K562 (cell line): ENCODE data around the gene COLEC12. TPM values are rescaled to one million over a fixed set of nuclear protein-coding genes. Genes with fewer than 3 reads are reported as not detected.

Source experiments
- ATAC-seq: fragments of 200-7000 bp; cut with Tn5 transposase; 3 replicates; pipeline ENCODE4 v1.9.1; 2020; ENCODE audit warnings: moderate library complexity
- BruUV-seq: library from RNA; stranded (reverse); fragments of 400-500 nt; replicated peaks from 2 replicates; lab custom pipeline; 2021; lab: Mats Ljungman, UMichigan
- CTCF ChIA-PET: fragments of 300-600 bp; formaldehyde crosslinking; extraction: SDS; loops from one replicate; lab custom pipeline; 2021; ENCODE audit warnings: low intra/inter-chr PET ratio; lab: Yijun Ruan, JAX
- POLR2A ChIA-PET: fragments of 300-600, 350-650 bp; sonication (Branson Sonifier 250); formaldehyde crosslinking; extraction: SDS; loops from one replicate; lab custom pipeline; 2021; ENCODE audit warnings: antibody characterized with exemption, inconsistent platforms; lab: Yijun Ruan, JAX
- DNase-seq, 4 experiments: peaks; one replicate each; pipeline versions ENCODE4 v3.0.0 to v3.0.0-alpha.2; 2011 to 2018; ENCODE audit warnings: low spot score in 3 of 4, mixed read lengths in 3 of 4; ENCODE audit errors: extremely low read depth in 1 of 4
- FAIRE-seq: peaks from 2 replicates; lab custom pipeline; 2011; peaks lifted over from hg19 to GRCh38; lab: Jason Lieb, UNC
- H2AFZ ChIP-seq: 2 replicates; pipeline ENCODE4 v1.6.0; 2011; ENCODE audit warnings: low read depth, low read length, control low read depth, inconsistent platforms
- H3K27ac ChIP-seq: fragments of 200-600 bp; 3 replicates; pipeline ENCODE4 v1.8.0; 2011; ENCODE audit warnings: low read depth, mild to moderate bottlenecking, control low read depth, inconsistent platforms, low read length, moderate library complexity, mixed read lengths; ENCODE audit errors: extremely low read depth
- H3K27me3 ChIP-seq, 2 experiments: fragments of 300-600 bp in 1 of 2; 2 replicates in 1 of 2; 3 replicates in 1 of 2; pipeline versions ENCODE4 v1.6.0 to v1.8.0; 2011; ENCODE audit warnings: inconsistent platforms in 2 of 2, low read length in 2 of 2, mild to moderate bottlenecking in 1 of 2, mixed read lengths in 1 of 2, moderate library complexity in 1 of 2; ENCODE audit not compliant: control insufficient read depth in 2 of 2, insufficient read depth in 2 of 2
- H3K36me3 ChIP-seq: fragments of 300-600 bp; 3 replicates; pipeline ENCODE4 v1.8.0; 2011; ENCODE audit warnings: mild to moderate bottlenecking, low read length, inconsistent platforms; ENCODE audit not compliant: control insufficient read depth, insufficient read depth
- H3K4me1 ChIP-seq, 2 experiments: fragments of 200-600 bp in 1 of 2; replicated peaks in 1 of 2; 2 replicates in 1 of 2; 3 replicates in 1 of 2; pipeline versions ENCODE4 v1.5.1 to v1.8.0; 2011; ENCODE audit warnings: inconsistent platforms in 2 of 2, low read length in 2 of 2, mild to moderate bottlenecking in 1 of 2, mixed read lengths in 1 of 2, moderate library complexity in 1 of 2; ENCODE audit not compliant: control insufficient read depth in 2 of 2, insufficient read depth in 2 of 2
- H3K4me2 ChIP-seq: 2 replicates; pipeline ENCODE4 v1.6.1; 2011; ENCODE audit warnings: low read length, control low read depth, inconsistent platforms, mixed read lengths; ENCODE audit not compliant: insufficient read depth
- H3K4me3 ChIP-seq: fragments of 200-600 bp; sonication (generic), shearing (Covaris generic); 2 replicates; pipeline ENCODE4 v1.5.1; 2016; ENCODE audit warnings: control low read depth, inconsistent platforms
- H3K79me2 ChIP-seq: fragments of 200-600 bp; 3 replicates; pipeline ENCODE4 v1.8.0; 2011; ENCODE audit warnings: low read length, inconsistent platforms; ENCODE audit not compliant: control insufficient read depth, insufficient read depth
- H3K9ac ChIP-seq, 2 experiments: 2 replicates each; pipeline versions ENCODE4 v1.6.0 to v1.6.1; 2011; ENCODE audit warnings: low read depth in 2 of 2, low read length in 2 of 2, control low read depth in 1 of 2, inconsistent platforms in 1 of 2, mild to moderate bottlenecking in 1 of 2, mixed read lengths in 1 of 2; ENCODE audit not compliant: insufficient read depth in 1 of 2
- H3K9me1 ChIP-seq: one replicate; pipeline ENCODE4 v1.6.0; 2011; ENCODE audit warnings: inconsistent platforms, mild to moderate bottlenecking, low read length, moderate library complexity; ENCODE audit not compliant: control insufficient read depth, insufficient read depth
- H3K9me3 ChIP-seq: replicated peaks from 2 replicates; pipeline ENCODE4 v1.5.1; 2011; ENCODE audit warnings: low read depth, low read length, inconsistent platforms; ENCODE audit not compliant: control insufficient read depth, insufficient read depth
- H4K20me1 ChIP-seq: replicated peaks from 2 replicates; pipeline ENCODE4 v1.6.1; 2011; ENCODE audit warnings: low read length, inconsistent platforms, mixed read lengths; ENCODE audit not compliant: control insufficient read depth, insufficient read depth
- ELF4 ChIP-seq: fragments of 450-650 bp; formaldehyde crosslinking; IDR thresholded peaks from 2 replicates; pipeline ENCODE4 v1.4.0; 2022; ENCODE audit warnings: missing genetic modification characterization
- HDAC8 ChIP-seq: fragments of 450-650 bp; IDR thresholded peaks from 2 replicates; pipeline ENCODE4 v1.6.1; 2016; ENCODE audit warnings: mild to moderate bottlenecking, missing genetic modification characterization, moderate library complexity, missing compliant biosample characterization
- IFI16 ChIP-seq: fragments of 250-450 bp; sonication (Bioruptor Pico); IDR thresholded peaks from 2 replicates; pipeline ENCODE4 v2.1.2; 2022; ENCODE audit warnings: mild to moderate bottlenecking, inconsistent platforms
- IRF2 ChIP-seq: sonication (generic); formaldehyde crosslinking; IDR thresholded peaks from 2 replicates; pipeline ENCODE4 v1.8.1; 2022; ENCODE audit warnings: mild to moderate bottlenecking, missing genetic modification reagents
- MXI1 ChIP-seq: IDR thresholded peaks from 2 replicates; pipeline ENCODE4 v1.6.1; 2011; ENCODE audit warnings: low read depth, mild to moderate bottlenecking, improper control_type of control experiment, low read length
- NR2C2 ChIP-seq, 2 experiments: fragments of 200-800 bp in 1 of 2; sonication (Bioruptor generic) in 1 of 2; sonication (generic) in 1 of 2; formaldehyde crosslinking in 1 of 2; IDR thresholded peaks; 2 replicates each; pipeline versions ENCODE4 v1.6.1 to v1.8.0; 2016 to 2022; ENCODE audit warnings: mild to moderate bottlenecking in 1 of 2, missing compliant biosample characterization in 1 of 2, missing genetic modification characterization in 1 of 2, missing genetic modification reagents in 1 of 2
- RBM14 ChIP-seq: fragments of 200-400 bp; formaldehyde crosslinking; IDR thresholded peaks from 2 replicates; pipeline ENCODE4 v1.6.1; 2018; ENCODE audit warnings: low read depth, mild to moderate bottlenecking, low read length, moderate library complexity, borderline replicate concordance; ENCODE audit not compliant: insufficient read depth
- RNF2 ChIP-seq: sonication (generic); IDR thresholded peaks from 2 replicates; pipeline ENCODE4 v1.6.1; 2016
- SRSF3 ChIP-seq: fragments of 200-400 bp; formaldehyde crosslinking; IDR thresholded peaks from 2 replicates; pipeline ENCODE4 v1.6.1; 2016; ENCODE audit warnings: mild to moderate bottlenecking, low read length, moderate library complexity; ENCODE audit not compliant: insufficient read depth
- SRSF7 ChIP-seq: fragments of 200-400 bp; formaldehyde crosslinking; optimal IDR thresholded peaks from 2 replicates; pipeline ENCODE3; 2017; ENCODE audit warnings: mild to moderate bottlenecking, low read depth, low read length
- ZNF239 ChIP-seq: fragments of 250-450 bp; sonication (Bioruptor Pico); IDR thresholded peaks from 2 replicates; pipeline ENCODE4 v1.4.0; 2020; ENCODE audit warnings: mild to moderate bottlenecking
- WGBS: fragments of 100-300 bp; shearing (Covaris generic); methylation state at CpG from one replicate; pipeline ENCODE4 v1.1.6; 2016; ENCODE audit warnings: low coverage, mixed read lengths; ENCODE audit not compliant: insufficient coverage; ENCODE audit errors: missing lambda C conversion rate; 5-methylcytosine and 5-hydroxymethylcytosine counted together
- in situ Hi-C: fragments of 300-500 bp; cut with MboI; formaldehyde crosslinking; loops from 4 replicates; pipeline ENCODE4 v1.15.0; 2018; ENCODE audit warnings: inconsistent platforms, mixed read lengths
- intact Hi-C: fragments of 100-400 bp; cut with micrococcal nuclease; formaldehyde crosslinking; loops from 2 replicates; pipeline ENCODE4 v1.14.2; 2022
- polyA plus RNA-seq, 8 experiments: library from polyadenylated mRNA; depleted of rRNA in 4 of 8; stranded (reverse) in 5 of 8; unstranded in 3 of 8; fragments of >200 nt; fragmentation: Nextera tagmentation in 2 of 8; fragmentation: Illumina TruSeq in 1 of 8; extraction: Ambion mirVana in 2 of 8; extraction: Trizol in 1 of 8; gene quantifications; 2 replicates each; pipeline versions ENCODE4 v1.2.1 to v1.2.3, GENCODE V29; 2011 to 2014; ENCODE audit warnings: inconsistent platforms in 1 of 8, missing spikeins in 1 of 8
- total RNA-seq, 7 experiments: library from RNA; depleted of rRNA in 6 of 7; stranded (reverse); fragments of >200 nt in 6 of 7; fragmentation: Illumina TruSeq in 2 of 7; extraction: Trizol in 2 of 7; gene quantifications; 2 replicates each; pipeline versions ENCODE4 v1.2.1 to v1.2.3, GENCODE V29; 2011 to 2021; ENCODE audit warnings: low replicate concordance in 1 of 7

Gene COLEC12
- total and polyA plus RNA-seq, 9 of the 15 experiments (the other 6 are each of a cell fraction or from before 2014, with no cell fraction given) = 0.04 TPM; not detected in 8

- WGBS = 4% methylated on average over 6 of the region's 6 CpGs
- POLR2A ChIA-PET = interaction anchor here (0.5 kb wide), 1 partner anchor 45 kb away, joined by 3 read pairs; no protein-coding TSS in a partner anchor
These were observed 134.8 kb downstream of the COLEC12 start for GRCh38 chr18:365651-366050.

DNA sequence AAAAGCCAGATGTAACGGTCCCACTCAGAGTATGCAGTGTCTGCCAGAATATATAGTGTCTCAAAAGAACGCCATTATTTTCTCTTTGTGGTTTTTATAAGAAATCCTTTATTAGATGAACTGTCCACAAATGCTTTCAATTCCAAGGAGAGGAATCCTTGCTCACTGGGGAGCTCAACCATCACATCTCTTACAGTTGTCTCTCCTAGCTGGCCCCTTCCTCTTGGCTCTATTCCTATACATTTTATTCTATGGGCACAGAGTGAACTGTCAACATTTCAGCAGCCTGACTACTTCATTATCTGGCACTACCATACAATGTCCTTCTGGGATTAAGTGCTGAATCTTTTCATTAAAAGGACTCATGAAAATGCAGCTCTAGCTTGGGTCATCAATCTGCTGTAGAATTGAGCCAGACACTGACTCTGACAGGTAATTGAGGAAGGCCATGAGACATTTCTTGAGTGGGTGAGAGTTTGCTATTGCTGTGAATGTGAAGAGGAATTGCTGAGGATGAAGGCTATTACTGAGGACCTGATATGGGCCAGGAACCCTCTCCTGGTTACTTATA, 136.2 kb downstream of the COLEC12 start:
- no peak for FAIRE-seq

More at GRCh38 chr18:365651-366050, 134.8 kb downstream of the COLEC12 start:
- CTCF ChIA-PET = no interaction called here
- FAIRE-seq = no peak
- no peak for TF ChIP-seq SRSF7
- TF ChIP-seq RBM14 = no peak
- no peak for TF ChIP-seq NR2C2 (CRISPR knock-in tag; IDR thresholded peaks at IDR 0.05)
- TF ChIP-seq NR2C2 (tag; IDR thresholded peaks at IDR 0.05) = no peak
- no peak for TF ChIP-seq ZNF239 (CRISPR knock-in tag)
- no peak for TF ChIP-seq SRSF3
- TF ChIP-seq RNF2 = no peak
- no peak for TF ChIP-seq IFI16 (CRISPR knock-in tag)
- no peak for TF ChIP-seq HDAC8
- no peak for TF ChIP-seq ELF4 (CRISPR knock-in tag)
- Histone ChIP-seq H3K79me2 (no peaks in the 10 kb centered on the region), H3K36me3 (no peaks in the 10 kb centered on the region), H3K27ac (no peak overlapping the region), H3K27me3 (peaks cover 47 to 54% of the 10 kb centered on the region in 2 experiments), H3K9ac (no peak overlapping the region), H3K9me1 (no peaks in the 10 kb centered on the region), H3K4me1 (no peaks in the 10 kb centered on the region), H3K4me3 (no peak overlapping the region), H2AFZ (no peak overlapping the region), H3K9me3 (no peaks in the 10 kb centered on the region), H4K20me1 (0 out of 2 replicates have a peak, but pooled peaks cover 3% of the 10 kb centered on the region), H3K4me2 (no peak overlapping the region)
- in situ Hi-C loops (no loop called here), intact Hi-C loops (no loop called here)
- ATAC-seq = no peak
- no TSS peak for BruUV-seq
- DNase-seq = no peak

More for the DNA sequence above, 136.2 kb downstream of the COLEC12 start:
- no TSS peak for BruUV-seq
- Histone ChIP-seq H3K36me3 (no peaks in the 10 kb centered on the region), H3K9ac (no peak overlapping the region), H4K20me1 (0 out of 2 replicates have a peak, but pooled peaks cover 3% of the 10 kb centered on the region), H3K79me2 (no peaks in the 10 kb centered on the region), H3K27me3 (peaks cover 43 to 48% of the 10 kb centered on the region in 2 experiments), H3K4me1 (no peaks in the 10 kb centered on the region), H3K4me2 (no peak overlapping the region), H3K27ac (no peak overlapping the region), H3K9me1 (no peaks in the 10 kb centered on the region), H3K9me3 (no peaks in the 10 kb centered on the region), H3K4me3 (no peak overlapping the region), H2AFZ (no peak overlapping the region)
- intact Hi-C loops = no loop called here
- POLR2A ChIA-PET = no interaction called here
- ATAC-seq (no peak), DNase-seq (no peak)
- in situ Hi-C loops = no loop called here
- 0% methylated on average over 2 of the region's 2 CpGs for WGBS
- CTCF ChIA-PET = no interaction called here
- TF ChIP-seq MXI1 (no peak), IRF2 (CRISPR knock-in tag) (no peak)
